Coronary artery (tissue), 2 donors: ENCODE measurements around the gene TRAF1.

Experiments used
- DNase-seq: peaks from one replicate; pipeline ENCODE4 v3.0.0-alpha.2; 2017; ENCODE audit warnings: low spot score
- H3K27ac ChIP-seq, 2 donors: fragments of 200-600 bp; sonication (generic); one replicate each; pipeline ENCODE4 v1.5.1; 2016 to 2019
- H3K4me3 ChIP-seq: fragments of 200-600 bp; sonication (generic); 2 replicates; pipeline ENCODE4 v1.5.1; 2016; ENCODE audit warnings: mild to moderate bottlenecking, moderate library complexity
- CTCF ChIP-seq: fragments of 200-600 bp; sonication (generic); IDR thresholded peaks from one replicate; pipeline ENCODE4 v1.5.1; 2019; ENCODE audit warnings: antibody characterized with exemption

The TRAF1 gene

DNA sequence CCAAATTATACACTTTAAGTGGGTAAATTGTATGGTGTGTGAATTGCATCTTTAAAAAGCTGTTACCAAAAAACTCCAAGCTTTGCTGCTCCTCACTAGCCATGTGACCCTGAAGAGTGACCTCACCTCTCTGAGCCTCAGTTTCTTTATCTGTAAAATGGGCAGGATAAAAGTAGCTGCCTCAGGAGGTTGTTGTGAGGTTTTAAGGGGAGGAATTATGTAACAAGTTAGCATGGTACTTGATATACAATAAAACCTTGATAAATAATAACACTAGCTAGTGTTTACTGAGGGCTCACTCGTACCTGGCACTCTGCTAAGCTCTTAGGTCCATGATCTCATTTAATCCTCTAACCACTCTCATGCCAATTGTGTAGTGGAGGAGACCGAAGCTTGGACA, 30.6 kb downstream of the TRAF1 start:
- TF ChIP-seq CTCF, result no peak
- no peak for DNase-seq
- H3K27ac ChIP-seq, result no peak overlapping the region
- H3K4me3 ChIP-seq, result no peak overlapping the region

GRCh38 chr9:120894321-120895148, 32.1 kb downstream of the TRAF1 start:
- Histone ChIP-seq H3K27ac (peak overlapping the region; percentile 79 to 87), H3K4me3 (peak overlapping the region; percentile 47)
- TF ChIP-seq CTCF, result no peak
- no peak for DNase-seq

DNA sequence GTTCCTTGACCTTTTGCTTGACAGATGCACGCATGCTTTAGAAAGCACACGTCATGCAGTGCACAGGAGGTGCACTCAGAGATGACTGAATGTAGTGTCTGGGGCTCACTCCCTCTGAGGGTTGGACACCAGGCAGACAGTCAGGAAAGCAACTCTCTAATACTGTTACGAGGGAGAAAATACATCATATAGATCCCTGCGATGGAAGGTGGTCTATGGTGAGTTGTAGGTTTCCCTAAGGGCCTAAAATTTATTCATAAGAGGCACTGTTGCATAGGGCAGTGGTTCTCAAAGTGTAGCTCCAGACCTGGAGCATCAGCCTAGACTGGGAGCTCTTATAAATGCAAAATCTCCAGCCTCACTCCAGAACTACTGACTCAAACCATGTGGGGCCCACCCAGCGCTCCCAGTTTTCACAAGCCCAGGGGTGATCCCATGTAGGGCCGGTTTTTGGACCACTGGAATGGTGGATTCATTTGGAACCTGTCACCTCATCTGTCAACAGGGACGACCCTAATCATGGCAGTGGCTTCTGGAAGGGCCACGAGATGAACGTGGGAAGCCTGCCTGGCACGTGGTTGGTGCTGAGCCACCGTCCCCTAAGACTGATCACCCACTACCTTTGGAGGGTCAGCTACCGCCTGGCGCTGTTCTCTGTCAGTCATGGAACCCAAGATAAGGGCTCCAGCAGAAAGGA, 32.8 kb downstream of the TRAF1 start:
- no peak for DNase-seq
- TF ChIP-seq CTCF, result no peak
- Histone ChIP-seq H3K27ac (peak overlapping the region; percentile 79 to 87), H3K4me3 (no peak overlapping the region)

- Histone ChIP-seq H3K27ac (peak overlapping the region in 1 of 2 donors; percentile 79), H3K4me3 (no peak overlapping the region)
- DNase-seq, result no peak
- TF ChIP-seq CTCF, result no peak
Measured at GRCh38 chr9:120892748-120893610, 33.6 kb downstream of the TRAF1 start.

DNA sequence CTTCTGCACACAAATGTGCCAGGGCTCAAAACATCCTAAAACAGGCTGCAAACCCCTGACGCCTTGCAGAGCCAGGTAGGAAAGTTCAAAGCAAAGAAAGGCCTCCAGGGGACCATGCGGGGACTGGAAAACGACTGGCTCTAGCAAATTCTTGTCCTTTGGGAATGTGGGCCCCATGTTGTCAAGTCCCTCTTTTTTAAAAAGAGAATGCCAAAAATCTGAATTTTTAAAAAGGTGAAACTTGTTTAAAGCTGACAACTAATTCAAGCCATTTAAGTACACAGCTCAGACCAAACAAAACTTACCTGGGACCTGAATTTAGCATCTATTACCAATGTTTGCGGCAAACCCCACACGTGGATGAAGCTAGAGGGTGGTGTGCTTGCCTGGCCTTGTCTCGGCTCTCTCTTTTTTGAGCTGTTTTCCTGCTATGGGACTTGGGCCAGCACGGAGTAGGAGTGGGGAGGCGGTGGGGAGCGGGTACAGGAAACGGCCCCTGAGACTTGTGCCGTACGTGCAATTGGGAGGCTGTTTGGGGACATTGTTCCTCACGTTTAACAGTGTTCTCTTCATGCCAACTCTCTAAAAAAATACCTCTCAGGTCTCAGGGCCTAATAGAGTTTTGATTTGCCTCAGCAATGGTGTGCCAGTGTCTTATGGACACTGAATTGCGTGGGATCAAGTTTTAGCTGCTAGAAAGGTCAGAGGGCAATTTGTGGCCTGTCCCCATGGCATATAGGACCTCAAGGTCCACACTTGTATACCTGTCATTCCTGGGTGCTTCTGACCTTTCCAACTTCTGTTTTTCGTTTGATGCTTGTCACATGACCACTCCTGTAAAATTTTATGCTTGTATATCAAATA, 34.5 kb downstream of the TRAF1 start:
- no peak for DNase-seq
- peak overlapping the region in 1 of 2 donors; percentile 79 for H3K27ac ChIP-seq
- H3K4me3 ChIP-seq, result no peak overlapping the region
- no peak for TF ChIP-seq CTCF

GRCh38 chr9:120891245-120891883, 35.2 kb downstream of the TRAF1 start:
- no peak for DNase-seq
- Histone ChIP-seq H3K4me3 (no peak overlapping the region), H3K27ac (peak overlapping the region in 1 of 2 donors; percentile 59)
- no peak for TF ChIP-seq CTCF
